Spleen (tissue), 7 donors: Measurements from ENCODE around the gene CKMT1B.
"Not testable (repeated sequence)": the region's sequence is repeated elsewhere in the genome, so short reads cannot be mapped to it uniquely, and the experiment has no call there.

Experiments used
- POLR2A ChIP-seq, 3 donors: fragments of 450-650 bp; IDR thresholded peaks; one replicate each; pipeline ENCODE4 v1.5.1; 2017; ENCODE audit warnings: antibody characterized with exemption in 3 of 3, mild to moderate bottlenecking in 1 of 3
- POLR2AphosphoS5 ChIP-seq, 3 donors: sonication (generic); formaldehyde crosslinking; IDR thresholded peaks; one replicate each; pipeline ENCODE4 v1.5.1; 2017; ENCODE audit warnings: antibody characterized with exemption in 3 of 3
- TF ChIP-seq, protein P1 (sequence below), 11 experiments: fragments of 200-600 bp in 7 of 11; fragments of 450-650 bp in 4 of 11; sonication (generic) in 4 of 11; IDR thresholded peaks in 8 of 11; conservative IDR thresholded peaks in 3 of 11; 1 replicate in 7 of 11; 2 replicates in 4 of 11; pipeline versions ENCODE4 v1.4.0 to v1.8.0; 2016 to 2021; ENCODE audit warnings: antibody characterized with exemption in 11 of 11, inconsistent platforms in 4 of 11, mild to moderate bottlenecking in 1 of 11
- donor health status: DM: no; HTN: no; CAD: no; lungs with moderate emphysema.
- donor health status: DM: no; HTN: no; CAD: no.
- donor health status: DM: no; HTN: no; CAD: no.

- TF ChIP-seq, protein P1, sequence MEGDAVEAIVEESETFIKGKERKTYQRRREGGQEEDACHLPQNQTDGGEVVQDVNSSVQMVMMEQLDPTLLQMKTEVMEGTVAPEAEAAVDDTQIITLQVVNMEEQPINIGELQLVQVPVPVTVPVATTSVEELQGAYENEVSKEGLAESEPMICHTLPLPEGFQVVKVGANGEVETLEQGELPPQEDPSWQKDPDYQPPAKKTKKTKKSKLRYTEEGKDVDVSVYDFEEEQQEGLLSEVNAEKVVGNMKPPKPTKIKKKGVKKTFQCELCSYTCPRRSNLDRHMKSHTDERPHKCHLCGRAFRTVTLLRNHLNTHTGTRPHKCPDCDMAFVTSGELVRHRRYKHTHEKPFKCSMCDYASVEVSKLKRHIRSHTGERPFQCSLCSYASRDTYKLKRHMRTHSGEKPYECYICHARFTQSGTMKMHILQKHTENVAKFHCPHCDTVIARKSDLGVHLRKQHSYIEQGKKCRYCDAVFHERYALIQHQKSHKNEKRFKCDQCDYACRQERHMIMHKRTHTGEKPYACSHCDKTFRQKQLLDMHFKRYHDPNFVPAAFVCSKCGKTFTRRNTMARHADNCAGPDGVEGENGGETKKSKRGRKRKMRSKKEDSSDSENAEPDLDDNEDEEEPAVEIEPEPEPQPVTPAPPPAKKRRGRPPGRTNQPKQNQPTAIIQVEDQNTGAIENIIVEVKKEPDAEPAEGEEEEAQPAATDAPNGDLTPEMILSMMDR (IDR thresholded peaks at IDR 0.05 in 8 of 11, conservative IDR thresholded peaks at IDR 0.05 in 3 of 11): not testable (repeated sequence)
- not testable (repeated sequence) for TF ChIP-seq POLR2AphosphoS5, POLR2A (IDR thresholded peaks at IDR 0.05)
Measured at GRCh38 chr15:43638464-43639204, 44.8 kb downstream of the CKMT1B start.
